Body of pancreas (tissue), 4 donors: Measurements from ENCODE around the gene OR2T5.
"Not testable (repeated sequence)": the region's sequence is repeated elsewhere in the genome, so short reads cannot be mapped to it uniquely, and the experiment has no call there.

Experiments
- CTCF ChIP-seq, 7 experiments: fragments of 450-650 bp in 4 of 7; fragments of 200-600 bp in 3 of 7; sonication (generic) in 3 of 7; IDR thresholded peaks; one replicate each; pipeline ENCODE4 v1.5.1; 2016 to 2019; ENCODE audit warnings: antibody characterized with exemption in 7 of 7
- POLR2A ChIP-seq, 3 donors: fragments of 450-650 bp; IDR thresholded peaks; one replicate each; pipeline ENCODE4 v1.6.1; 2016; ENCODE audit warnings: antibody characterized with exemption in 3 of 3, mild to moderate bottlenecking in 2 of 3

- TF ChIP-seq CTCF, POLR2A (IDR thresholded peaks at IDR 0.05): not testable (repeated sequence)
Measured at GRCh38 chr1:248444603-248445002, 43.8 kb upstream of the OR2T5 start.
